ENCODE data around the gene ITIH5. TPM values are rescaled to one million over a fixed set of nuclear protein-coding genes. Genes with fewer than 3 reads are reported as not detected.

ITIH5 gene
- total RNA-seq, 2 experiments from 2014 or later = not detected

DNA sequence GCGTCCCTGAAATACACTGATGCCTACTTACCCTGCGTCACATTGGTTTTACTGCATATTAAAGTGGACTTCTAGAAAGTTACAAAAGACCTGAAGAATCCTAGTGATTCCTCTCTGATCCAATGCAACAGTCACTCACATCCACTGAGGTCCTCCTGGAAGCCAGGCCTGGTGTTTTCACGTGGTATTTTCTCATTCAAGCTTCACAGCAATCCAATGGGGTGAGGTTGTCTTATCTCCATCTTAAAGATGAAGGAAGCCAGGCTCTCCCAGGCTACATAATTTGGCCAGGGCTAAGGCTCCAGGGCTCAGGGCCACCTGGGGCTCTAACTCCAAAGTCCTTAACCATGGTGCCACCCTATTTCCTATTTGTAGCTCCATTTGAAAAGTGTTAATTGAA lies 129.6 kb downstream of the ITIH5 start:
- no peak overlapping the region for H3K27ac ChIP-seq (ENCODE audit: low read depth in 1 of 2, low read length in 2 of 2)
- H3K27me3 ChIP-seq (ENCODE audit: control insufficient read depth in 1 of 2, insufficient read depth in 2 of 2, low read length in 2 of 2) = no peaks in the 10 kb centered on the region
- no peak for TF ChIP-seq CTCF (IDR thresholded peaks at IDR 0.05)
- CTCF ChIA-PET = no interaction called here
- H3K4me1 Mint-ChIP-seq (ENCODE audit: low read depth) = peaks cover 11% of the 10 kb centered on the region
- POLR2A ChIA-PET = no interaction called here
- H3K9me3 Mint-ChIP-seq = peaks cover 7% of the 10 kb centered on the region
- peaks cover 5 to 10% of the 10 kb centered on the region in 2 experiments for H3K9me3 ChIP-seq (ENCODE audit: control insufficient read depth in 1 of 2, insufficient read depth in 1 of 2, low read length in 2 of 2)
- peaks cover 6% of the 10 kb centered on the region for H3K4me1 ChIP-seq (ENCODE audit: insufficient read depth, low read length)
- no peaks in the 10 kb centered on the region for H3K27me3 Mint-ChIP-seq
- H3K27ac Mint-ChIP-seq = no peak overlapping the region
- H3K4me3 Mint-ChIP-seq = no peak overlapping the region
- ATAC-seq (ENCODE audit: poor library complexity) (no peak), DNase-seq (no peak)
- intact Hi-C loops (cut with DNase I, micrococcal nuclease) = no loop called here
- no peak overlapping the region for H3K4me3 ChIP-seq (ENCODE audit: low read length)
- H3K36me3 ChIP-seq (ENCODE audit: insufficient read depth, low read length) = no peaks in the 10 kb centered on the region
- H3K36me3 Mint-ChIP-seq (ENCODE audit: low read depth) = no peaks in the 10 kb centered on the region

DNA sequence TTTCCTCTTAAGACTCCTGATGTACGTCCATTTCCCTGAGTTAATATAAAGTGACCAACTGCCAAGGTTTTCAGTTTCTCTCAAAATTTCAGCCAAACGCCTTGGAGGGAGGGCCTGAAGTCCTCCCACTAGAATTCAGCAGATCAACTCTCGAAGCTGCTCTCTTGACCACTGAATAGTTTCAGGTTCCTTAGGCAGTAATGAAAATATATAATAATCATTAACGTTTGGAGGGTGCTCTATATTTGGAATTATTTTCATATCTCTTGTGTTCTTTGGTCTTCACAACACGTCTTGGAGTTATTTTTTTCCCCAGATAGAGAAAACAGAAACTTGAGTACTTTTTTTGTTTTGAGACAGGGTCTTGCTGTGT lies 132.3 kb downstream of the ITIH5 start:
- Mint-ChIP-seq H3K4me3 (no peak overlapping the region), H3K27ac (no peak overlapping the region), H3K27me3 (peaks cover 5% of the 10 kb centered on the region), H3K9me3 (peaks cover 6% of the 10 kb centered on the region), H3K36me3 (ENCODE audit: low read depth) (no peaks in the 10 kb centered on the region), H3K4me1 (ENCODE audit: low read depth) (peaks cover 9% of the 10 kb centered on the region)
- peaks cover 5 to 10% of the 10 kb centered on the region in 2 experiments for H3K9me3 ChIP-seq (ENCODE audit: control insufficient read depth in 1 of 2, insufficient read depth in 1 of 2, low read length in 2 of 2)
- TF ChIP-seq CTCF (IDR thresholded peaks at IDR 0.05) = no peak
- H3K36me3 ChIP-seq (ENCODE audit: insufficient read depth, low read length) = no peaks in the 10 kb centered on the region
- peaks cover 0 to 5% of the 10 kb centered on the region in 2 experiments for H3K27me3 ChIP-seq (ENCODE audit: control insufficient read depth in 1 of 2, insufficient read depth in 2 of 2, low read length in 2 of 2)
- peaks cover 6% of the 10 kb centered on the region for H3K4me1 ChIP-seq (ENCODE audit: insufficient read depth, low read length)
- POLR2A ChIA-PET = interaction anchor here (0.6 kb wide), 1 partner anchor 14 kb away, joined by 3 read pairs; no protein-coding TSS in a partner anchor
- H3K4me3 ChIP-seq (ENCODE audit: low read length) = no peak overlapping the region
- H3K27ac ChIP-seq (ENCODE audit: low read depth in 1 of 2, low read length in 2 of 2) = no peak overlapping the region
- DNase-seq = no peak
- CTCF ChIA-PET = interaction anchor here (1.0 to 2.1 kb wide), 2 partner anchors 9 to 152 kb away, joined by 3 to 9 read pairs; no protein-coding TSS in a partner anchor
- intact Hi-C loops (cut with DNase I, micrococcal nuclease) = no loop called here
- ATAC-seq (ENCODE audit: poor library complexity) = no peak

GRCh38 chr10:7533657-7534479 lies 132.9 kb downstream of the ITIH5 start:
- ChIA-PET CTCF (interaction anchor here (1.0 to 2.1 kb wide), 2 partner anchors 9 to 153 kb away, joined by 3 to 9 read pairs; no protein-coding TSS in a partner anchor), POLR2A (no interaction called here)
- DNase-seq (no peak), ATAC-seq (ENCODE audit: poor library complexity) (no peak)
- no peak overlapping the region for H3K27ac ChIP-seq (ENCODE audit: low read depth in 1 of 2, low read length in 2 of 2)
- Mint-ChIP-seq H3K27ac (no peak overlapping the region), H3K9me3 (peaks cover 4% of the 10 kb centered on the region), H3K27me3 (peaks cover 5% of the 10 kb centered on the region), H3K36me3 (ENCODE audit: low read depth) (no peaks in the 10 kb centered on the region), H3K4me3 (no peak overlapping the region), H3K4me1 (ENCODE audit: low read depth) (peaks cover 3% of the 10 kb centered on the region)
- peaks cover 5 to 10% of the 10 kb centered on the region in 2 experiments for H3K9me3 ChIP-seq (ENCODE audit: control insufficient read depth in 1 of 2, insufficient read depth in 1 of 2, low read length in 2 of 2)
- H3K36me3 ChIP-seq (ENCODE audit: insufficient read depth, low read length) = no peaks in the 10 kb centered on the region
- intact Hi-C loops (cut with DNase I, micrococcal nuclease) = no loop called here
- H3K27me3 ChIP-seq (ENCODE audit: control insufficient read depth in 1 of 2, insufficient read depth in 2 of 2, low read length in 2 of 2) = peaks cover 0 to 5% of the 10 kb centered on the region in 2 experiments
- no peak for TF ChIP-seq CTCF (IDR thresholded peaks at IDR 0.05)
- H3K4me3 ChIP-seq (ENCODE audit: low read length) = no peak overlapping the region
- H3K4me1 ChIP-seq (ENCODE audit: insufficient read depth, low read length) = peaks cover 3% of the 10 kb centered on the region

Measured in CD4-positive, alpha-beta T cell (primary cell).